Keratinocyte (primary cell): ENCODE data around the gene CNN2.

Experiments used
- CTCF ChIP-seq, 3 experiments: IDR thresholded peaks in 1 of 3; conservative IDR thresholded peaks in 1 of 3; optimal IDR thresholded peaks in 1 of 3; 2 replicates in 2 of 3; 3 replicates in 1 of 3; pipeline versions ENCODE3 to v1.5.1; 2011; ENCODE audit warnings: low read length in 3 of 3, mild to moderate bottlenecking in 3 of 3, moderate library complexity in 2 of 3, control low read depth in 1 of 3, inconsistent platforms in 1 of 3; ENCODE audit not compliant: insufficient read depth in 2 of 3; ENCODE audit errors: extremely low read depth in 1 of 3
- EZH2 ChIP-seq: IDR thresholded peaks from one replicate; pipeline ENCODE4 v1.6.1; 2012; ENCODE audit warnings: inconsistent platforms, mild to moderate bottlenecking, low read length, moderate library complexity

DNA sequence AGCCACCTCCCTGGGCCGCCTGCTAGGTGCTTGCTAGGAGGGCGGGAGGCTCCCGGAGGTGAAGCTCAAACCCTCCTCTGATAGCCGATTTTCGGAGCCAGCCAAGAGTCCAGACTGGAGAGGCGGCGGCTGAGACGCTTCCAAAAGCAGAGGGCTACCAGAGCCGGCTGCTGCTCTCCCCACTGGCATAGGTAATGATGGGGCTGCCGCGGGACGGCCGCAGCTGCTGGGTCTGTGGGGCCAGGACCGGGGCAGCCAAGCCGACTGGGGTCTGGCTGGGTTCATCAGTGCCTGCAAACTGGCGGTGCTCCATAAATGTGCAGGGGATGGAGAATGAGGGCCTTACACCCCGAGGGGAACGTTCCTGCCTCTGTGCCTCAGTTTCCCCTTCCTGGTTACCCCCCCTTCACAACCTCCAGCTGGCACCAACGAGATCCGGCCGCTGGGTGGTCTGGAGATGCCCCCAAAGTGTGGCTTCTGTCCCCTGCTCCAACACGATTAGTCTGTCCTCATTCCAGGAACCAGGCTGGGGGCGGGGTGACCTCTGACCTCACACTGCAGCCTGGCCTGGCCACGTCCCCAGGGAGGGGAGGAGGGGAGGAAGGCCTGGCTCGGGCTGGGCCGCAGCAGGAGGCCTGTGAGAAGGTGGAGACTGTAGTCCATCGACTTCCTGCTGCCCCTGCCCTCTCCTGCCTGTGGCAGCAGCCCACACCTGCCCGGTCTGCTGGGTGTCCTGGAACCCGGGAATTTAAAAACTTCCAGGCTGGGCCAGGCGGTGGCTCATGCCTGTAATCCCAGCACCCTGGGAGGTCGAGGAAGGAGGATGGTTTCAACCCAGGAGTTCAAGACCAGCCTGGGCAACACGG, 46.0 kb upstream of the CNN2 start:
- TF ChIP-seq CTCF (optimal IDR thresholded peaks at IDR 0.05 in 1 of 3, IDR thresholded peaks at IDR 0.05 in 1 of 3, conservative IDR thresholded peaks at IDR 0.05 in 1 of 3; ENCODE audit: extremely low read depth in 1 of 3, insufficient read depth in 2 of 3, low read length in 3 of 3) = no peak
- no peak for TF ChIP-seq EZH2
